Endometrial microvascular endothelial cells (primary cell): ENCODE results near the gene SCCPDH. TPM values are rescaled to one million over a fixed set of nuclear protein-coding genes. Genes with fewer than 3 reads are reported as not detected.
"Not testable (repeated sequence)": the region's sequence is repeated elsewhere in the genome, so short reads cannot be mapped to it uniquely, and the experiment has no call there.

ENCODE experiments used
- in situ Hi-C: cut with HindIII; loops from 2 replicates; pipeline ENCODE4 v1.10.0; 2017; ENCODE audit warnings: low sequenced_read_pairs, low pct_unique_long_range_greater_than_20kb; ENCODE audit errors: inconsistent ontology term
- total RNA-seq: library from RNA; depleted of rRNA; stranded (reverse); fragments of >200 nt; gene quantifications from one replicate; pipeline ENCODE4 v1.2.3, GENCODE V29; 2015; ENCODE audit errors: inconsistent ontology term

Gene SCCPDH
- 48.8 TPM for total RNA-seq

DNA sequence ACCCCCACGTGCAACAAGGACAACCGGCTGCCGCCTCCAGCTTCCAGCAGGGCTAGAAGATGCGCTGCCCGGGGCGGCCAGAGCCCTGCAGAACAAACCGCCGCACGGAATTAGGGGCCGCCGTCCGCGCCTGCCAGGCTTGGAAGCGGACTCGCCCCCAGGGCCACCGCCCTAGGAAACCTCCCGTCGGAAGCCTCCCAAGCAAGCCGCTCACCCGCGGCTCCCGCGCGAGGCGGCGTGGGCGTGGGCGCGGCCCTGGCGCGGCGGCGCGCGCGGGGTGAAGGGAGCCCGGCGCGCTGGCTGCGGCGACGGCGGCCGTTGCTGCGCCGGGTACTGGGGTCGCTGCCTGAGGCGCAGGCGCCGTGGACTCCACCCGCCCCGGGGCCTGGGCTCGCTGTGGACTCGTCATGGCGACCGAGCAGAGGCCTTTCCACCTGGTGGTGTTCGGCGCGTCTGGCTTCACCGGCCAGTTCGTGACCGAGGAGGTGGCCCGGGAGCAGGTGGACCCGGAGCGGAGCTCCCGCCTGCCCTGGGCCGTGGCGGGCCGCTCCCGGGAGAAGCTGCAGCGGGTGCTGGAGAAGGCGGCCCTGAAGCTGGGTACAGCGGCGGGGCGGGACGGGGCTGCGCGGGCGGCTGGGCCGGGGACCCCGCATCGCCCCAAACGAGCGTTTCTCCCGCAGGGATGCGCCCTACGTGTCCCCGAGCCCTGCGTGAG, at the start of gene SCCPDH:
SCCPDH (plus strand) TSS at position 394 of the 715 bp plus-strand sequence; CDS start at position 408, 14 bp downstream.
- in situ Hi-C loops: no loop called here

GRCh38 chr1:246677842-246678241, 46.4 kb upstream of the SCCPDH start:
- in situ Hi-C loops: no loop called here

DNA sequence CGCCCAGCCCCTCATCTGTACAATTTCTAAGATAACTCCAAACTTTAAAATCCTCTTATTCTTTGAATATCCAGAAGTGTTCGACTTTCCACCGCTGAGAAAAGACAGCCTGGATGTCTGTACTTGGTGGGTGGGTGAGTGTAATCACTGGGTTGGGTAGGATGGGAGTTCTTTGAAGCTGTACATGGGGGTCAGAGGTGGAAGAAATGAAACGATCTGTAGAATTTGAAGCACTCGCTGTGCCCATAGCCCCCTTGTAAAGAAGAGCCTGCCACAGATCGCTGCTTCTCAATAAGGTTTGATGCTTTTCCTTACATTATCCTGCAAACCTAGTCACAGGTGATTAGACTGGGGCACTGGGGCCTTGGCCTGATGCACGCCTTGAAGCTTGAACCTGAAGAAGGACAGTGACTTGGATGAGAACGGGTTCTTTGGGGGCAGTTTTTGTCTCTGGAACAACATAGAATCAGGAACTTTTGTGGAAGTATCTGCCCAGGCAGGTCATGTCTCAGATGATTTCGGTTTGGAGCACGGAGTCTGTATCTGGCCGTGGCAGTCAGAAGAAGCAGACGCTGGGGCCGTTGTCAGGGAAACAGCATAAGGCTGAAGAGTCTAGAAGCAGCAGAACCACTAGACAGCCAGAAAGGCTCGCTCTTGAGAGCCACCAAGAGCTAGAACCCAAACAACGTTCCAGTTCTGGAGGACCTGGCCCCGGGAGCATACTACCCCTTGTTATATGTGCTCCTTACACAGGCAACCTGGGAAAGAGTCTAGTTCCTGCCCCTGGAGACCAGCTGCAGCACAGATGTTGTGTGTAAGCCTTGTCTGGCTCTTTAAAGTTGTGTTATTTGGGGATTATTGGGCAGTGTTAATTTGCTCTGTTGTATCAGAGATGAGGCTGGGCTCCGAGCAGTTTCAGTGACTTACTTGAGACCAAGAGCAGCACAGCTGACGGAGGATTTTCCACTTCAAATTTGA, 45.1 kb upstream of the SCCPDH start:
- in situ Hi-C loops: no loop called here

GRCh38 chr1:246679794-246680177, 44.4 kb upstream of the SCCPDH start:
- in situ Hi-C loops: no loop called here

DNA sequence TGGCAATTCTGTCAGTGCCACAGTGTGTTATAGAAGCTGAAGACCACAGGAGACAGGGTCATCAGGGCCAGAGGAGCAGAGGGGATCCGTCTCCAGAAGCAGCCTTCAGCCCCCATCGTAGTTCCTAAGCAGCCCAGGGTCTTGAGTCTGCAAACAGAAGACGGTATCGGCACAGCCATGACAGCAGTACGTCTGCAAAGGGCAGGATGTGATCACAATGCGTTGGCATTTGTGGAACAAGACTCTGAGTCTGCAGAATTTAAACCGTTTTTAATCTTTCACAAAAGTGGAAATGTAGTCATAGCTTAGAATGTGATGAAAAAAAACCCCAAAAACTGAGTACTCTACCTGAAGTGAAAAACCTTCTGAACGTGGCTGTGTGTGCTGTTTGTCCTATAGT, 44.0 kb upstream of the SCCPDH start:
- in situ Hi-C loops: no loop called here

- in situ Hi-C loops: no loop called here
Measured at GRCh38 chr1:246680696-246681130, 43.5 kb upstream of the SCCPDH start.

GRCh38 chr1:246681900-246682895, 42.0 kb upstream of the SCCPDH start:
- in situ Hi-C loops: no loop called here

DNA sequence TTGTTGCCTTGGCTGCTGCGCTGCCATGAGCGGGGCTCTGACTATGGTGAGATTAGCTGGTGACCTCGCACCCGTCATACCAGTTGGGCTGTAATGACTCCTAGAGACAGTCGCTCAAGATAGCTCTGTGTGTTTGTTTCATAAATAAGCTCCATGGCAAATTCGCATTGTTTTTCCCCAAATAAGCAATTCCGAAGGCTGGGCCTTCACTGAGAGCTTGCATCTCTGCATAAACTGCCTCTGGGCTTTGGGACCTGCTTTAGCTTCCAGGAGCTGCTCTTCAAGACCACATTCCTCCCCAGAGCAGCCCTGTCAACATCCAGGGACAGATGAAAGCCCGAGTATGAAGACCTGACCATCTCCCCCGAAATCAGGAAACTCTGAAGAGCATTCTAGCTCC, 40.7 kb upstream of the SCCPDH start:
- in situ Hi-C loops: no loop called here

- in situ Hi-C loops: no loop called here
Measured at GRCh38 chr1:246687002-246687401, 37.2 kb upstream of the SCCPDH start.

DNA sequence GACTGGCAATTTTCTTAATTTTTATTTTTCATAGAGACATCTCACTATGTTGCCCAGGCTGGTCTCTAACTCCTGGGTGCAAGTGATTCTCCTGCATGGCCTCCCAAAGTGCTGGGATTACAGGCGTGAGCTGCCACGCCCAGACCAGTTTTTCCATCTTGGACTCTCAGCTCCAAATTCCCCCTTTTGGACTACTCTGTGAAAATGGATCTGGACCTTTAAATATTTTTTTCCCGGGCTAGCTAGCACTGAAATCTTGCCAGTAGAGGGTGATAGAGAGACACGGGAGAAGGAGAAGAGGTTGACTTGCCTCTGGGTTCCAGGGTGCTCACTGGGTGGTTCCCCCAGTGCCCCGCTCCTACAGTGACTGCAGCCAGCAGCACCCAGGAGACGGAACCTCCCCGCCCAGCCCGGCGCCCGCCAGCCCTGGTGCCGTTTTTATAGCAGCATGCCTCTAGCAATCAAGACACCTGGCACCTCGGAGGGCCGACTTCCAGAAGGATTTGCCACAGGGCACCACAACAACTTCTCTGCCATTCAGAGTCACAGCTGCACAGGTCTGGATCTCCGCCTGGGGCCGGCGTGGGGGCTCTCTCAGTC, 34.7 kb upstream of the SCCPDH start:
- in situ Hi-C loops: no loop called here

DNA sequence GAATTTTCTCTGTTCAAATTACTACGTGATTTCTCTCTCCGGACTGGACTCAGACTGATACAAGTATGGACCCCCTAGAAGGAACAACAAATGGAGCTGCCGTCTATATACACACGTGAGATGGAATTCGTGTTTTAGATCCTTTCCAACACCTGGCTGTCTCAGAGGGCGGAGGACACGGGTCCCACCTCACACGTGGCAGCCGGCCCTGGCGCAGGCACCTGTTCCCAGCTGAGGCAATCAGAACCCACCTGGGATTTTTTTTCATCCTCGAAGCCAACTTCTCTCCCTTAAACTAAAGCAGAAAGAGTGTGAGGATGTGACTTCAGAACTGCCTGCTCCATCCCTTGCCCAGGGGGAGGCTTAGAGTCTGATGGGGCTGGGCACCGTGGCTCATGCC, 34.1 kb upstream of the SCCPDH start:
- in situ Hi-C loops: no loop called here

- in situ Hi-C loops: no loop called here
Measured at GRCh38 chr1:246691622-246692495, 32.4 kb upstream of the SCCPDH start.

DNA sequence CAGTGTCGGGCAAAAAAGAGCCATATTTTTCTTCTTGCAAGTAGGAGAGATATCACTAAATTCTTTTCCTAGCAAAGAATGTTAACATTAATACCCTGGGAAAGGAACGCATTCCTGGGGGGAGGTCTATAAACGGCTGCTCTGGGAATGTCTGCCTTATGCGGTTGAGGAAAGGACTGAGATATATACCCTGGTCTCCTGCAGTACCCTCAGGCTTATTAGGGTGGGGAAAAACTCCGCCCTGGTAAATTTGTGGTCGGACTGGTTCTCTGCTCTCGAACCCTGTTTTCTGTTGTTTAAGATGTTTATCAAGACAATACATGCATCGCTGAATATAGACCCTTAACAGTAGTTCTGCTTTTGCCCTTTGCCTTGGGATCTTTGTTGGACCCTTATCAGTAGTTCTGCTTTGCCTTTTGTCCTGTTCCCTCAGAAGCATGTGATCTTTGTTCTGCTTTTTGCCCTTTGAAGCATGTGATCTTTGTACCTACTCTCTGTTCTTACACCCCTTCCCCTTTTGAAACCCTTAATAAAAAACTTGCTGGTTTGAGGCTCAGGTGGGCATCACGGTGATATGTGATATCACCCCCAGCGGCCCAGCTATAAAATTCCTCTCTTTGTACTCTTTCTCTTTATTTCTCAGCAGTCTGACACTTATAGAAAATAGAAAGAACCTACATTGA, 29.9 kb upstream of the SCCPDH start:
- in situ Hi-C loops: not testable (repeated sequence)

GRCh38 chr1:246695136-246695535, 29.1 kb upstream of the SCCPDH start:
- in situ Hi-C loops: no loop called here

GRCh38 chr1:246695666-246696065, 28.5 kb upstream of the SCCPDH start:
- in situ Hi-C loops: no loop called here

DNA sequence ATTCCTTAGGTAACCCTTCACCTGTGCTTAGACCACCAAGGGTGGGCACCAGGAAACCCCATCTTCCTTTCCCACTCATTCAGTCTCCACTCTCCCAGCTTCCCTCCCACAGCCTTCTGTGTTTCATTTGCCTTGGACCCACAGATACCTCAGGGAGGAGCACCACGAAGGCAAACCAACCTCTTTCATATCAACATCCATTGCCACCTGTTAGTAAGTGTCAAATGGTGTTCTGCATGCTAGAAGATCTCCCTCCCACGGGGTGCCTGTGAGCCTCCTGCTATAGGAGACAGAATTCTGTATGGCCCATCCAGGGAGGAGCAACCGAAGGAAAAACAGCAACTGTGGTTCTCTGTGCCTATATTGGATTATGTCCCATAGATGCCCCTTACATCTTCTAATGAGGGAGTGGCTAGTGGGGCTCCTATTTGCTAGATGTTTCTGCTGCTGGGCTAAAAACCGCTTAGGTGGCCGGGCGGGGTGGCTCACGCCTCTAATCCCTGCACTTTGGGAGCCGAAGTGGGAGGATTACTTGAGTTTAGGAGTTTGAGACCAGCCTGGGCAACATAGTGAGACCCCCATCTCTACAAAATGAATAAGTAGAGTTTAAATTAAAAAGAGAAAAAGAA, 25.6 kb upstream of the SCCPDH start:
- in situ Hi-C loops: no loop called here
